ENCODE measurements around the gene LHFPL6.

- TF ChIP-seq EZH2 (IDR thresholded peaks at IDR 0.05; ENCODE audit: low read depth): no peak
- TF ChIP-seq CTCF (conservative IDR thresholded peaks at IDR 0.05): no peak
These were observed 69.3 kb downstream of the LHFPL6 start for GRCh38 chr13:39533651-39534150.

Data from PC-9 (cell line).